Neural cell (in vitro differentiated cells): ENCODE data around the gene ITPK1. TPM values are rescaled to one million over a fixed set of nuclear protein-coding genes. Genes with fewer than 3 reads are reported as not detected.

ENCODE experiments used
- H2AFZ ChIP-seq: fragments of 200-600, 300-800 bp; sonication (generic), shearing (Covaris generic); 2 replicates; pipeline ENCODE4 v1.6.0; 2014; ENCODE audit warnings: low read depth, mild to moderate bottlenecking, antibody characterized with exemption, low read length, moderate library complexity
- H3F3A ChIP-seq: fragments of 200-600 bp; shearing (Covaris generic); 2 replicates; pipeline ENCODE4 v1.6.1; 2016; ENCODE audit warnings: mild to moderate bottlenecking, moderate library complexity, mixed read lengths, antibody characterized with exemption, low read length; ENCODE audit not compliant: insufficient read depth, poor library complexity, severe bottlenecking
- H3K27ac ChIP-seq: fragments of 200-600, 300-800 bp; sonication (generic), shearing (Covaris generic); 2 replicates; pipeline ENCODE4 v1.5.1; 2014; ENCODE audit warnings: mild to moderate bottlenecking, low read length, moderate library complexity
- H3K27me3 ChIP-seq: fragments of 300-800, 200-600 bp; sonication (generic), shearing (Covaris generic); 2 replicates; pipeline ENCODE4 v1.6.0; 2014; ENCODE audit warnings: mild to moderate bottlenecking, low read depth, low read length, moderate library complexity; ENCODE audit not compliant: insufficient read depth
- H3K36me3 ChIP-seq: fragments of 300-800, 200-600 bp; sonication (generic), shearing (Covaris generic); 2 replicates; pipeline ENCODE4 v1.5.1; 2014; ENCODE audit warnings: mild to moderate bottlenecking, antibody characterized with exemption, low read length, moderate library complexity; ENCODE audit not compliant: insufficient read depth
- H3K4me2 ChIP-seq: fragments of 300-800, 200-600 bp; sonication (generic), shearing (Covaris generic); 2 replicates; pipeline ENCODE4 v1.6.0; 2014; ENCODE audit warnings: mild to moderate bottlenecking, low read length
- H3K4me3 ChIP-seq: fragments of 300-800, 200-600 bp; sonication (generic), shearing (Covaris generic); 2 replicates; pipeline ENCODE4 v1.5.1; 2014; ENCODE audit warnings: mild to moderate bottlenecking, low read length, moderate library complexity
- H3K79me2 ChIP-seq: fragments of 200-600 bp; shearing (Covaris generic); replicated peaks from 2 replicates; pipeline ENCODE4 v1.6.0; 2014; ENCODE audit warnings: mild to moderate bottlenecking, low read length, moderate library complexity; ENCODE audit not compliant: insufficient read depth
- H3K9ac ChIP-seq: fragments of 300-800, 200-600 bp; sonication (generic), shearing (Covaris generic); 2 replicates; pipeline ENCODE4 v1.6.1; 2016; ENCODE audit warnings: mild to moderate bottlenecking, low read length, mixed read lengths
- H3K9me2 ChIP-seq: fragments of 200-600 bp; shearing (Covaris generic); 2 replicates; pipeline ENCODE4 v1.6.1; 2016; ENCODE audit warnings: mild to moderate bottlenecking, low read length, mixed read lengths; ENCODE audit not compliant: insufficient read depth
- H3K9me3 ChIP-seq: fragments of 200-600, 300-800 bp; sonication (generic), shearing (Covaris generic); 2 replicates; pipeline ENCODE4 v1.6.1; 2016; ENCODE audit warnings: mild to moderate bottlenecking, mixed run types, low read length, moderate library complexity, mixed read lengths
- H4K20me1 ChIP-seq: fragments of 200-600 bp; shearing (Covaris generic); 2 replicates; pipeline ENCODE4 v1.6.1; 2016; ENCODE audit warnings: mild to moderate bottlenecking, mixed run types; ENCODE audit not compliant: insufficient read depth
- EP300 ChIP-seq: fragments of 450-650 bp; conservative IDR thresholded peaks from 2 replicates; pipeline ENCODE4 v1.6.1; 2014; ENCODE audit warnings: antibody characterized with exemption, mild to moderate bottlenecking, moderate library complexity; ENCODE audit not compliant: poor library complexity, severe bottlenecking
- EZH2 ChIP-seq: fragments of 200-600, 300-800 bp; shearing (Covaris generic), sonication (generic); IDR thresholded peaks from 2 replicates; pipeline ENCODE4 v1.6.1; 2014; ENCODE audit warnings: antibody characterized with exemption, low read length, borderline replicate concordance, mild to moderate bottlenecking; ENCODE audit not compliant: insufficient read depth, poor library complexity, severe bottlenecking
- MXI1 ChIP-seq: fragments of 450-650 bp; conservative IDR thresholded peaks from 2 replicates; pipeline ENCODE4 v1.6.1; 2014; ENCODE audit warnings: antibody characterized with exemption, mild to moderate bottlenecking; ENCODE audit not compliant: poor library complexity, severe bottlenecking
- POLR2AphosphoS5 ChIP-seq: IDR thresholded peaks from 2 replicates; pipeline ENCODE4 v1.6.1; 2012
- RAD21 ChIP-seq: fragments of 450-650 bp; conservative IDR thresholded peaks from 2 replicates; pipeline ENCODE4 v1.6.1; 2014; ENCODE audit warnings: antibody characterized with exemption, mild to moderate bottlenecking, moderate library complexity
- REST ChIP-seq: IDR thresholded peaks from 2 replicates; pipeline ENCODE4 v1.6.1; 2012; ENCODE audit warnings: borderline replicate concordance
- SMC3 ChIP-seq: fragments of 450-650 bp; conservative IDR thresholded peaks from 2 replicates; pipeline ENCODE4 v1.6.1; 2014; ENCODE audit warnings: antibody characterized with exemption, mild to moderate bottlenecking, moderate library complexity; ENCODE audit not compliant: poor library complexity
- TAF1 ChIP-seq: IDR thresholded peaks from 2 replicates; pipeline ENCODE4 v1.6.1; 2012; ENCODE audit warnings: low read depth
- polyA plus RNA-seq: library from polyadenylated mRNA; depleted of rRNA; stranded (reverse); fragments of >200 nt; gene quantifications from 2 replicates; pipeline ENCODE4 v1.2.3, GENCODE V29; 2014
- TF ChIP-seq, protein P1 (sequence below): fragments of 450-650 bp; IDR thresholded peaks from 2 replicates; pipeline ENCODE4 v1.5.1; 2014; ENCODE audit warnings: antibody characterized with exemption, mild to moderate bottlenecking, moderate library complexity; ENCODE audit not compliant: poor library complexity, severe bottlenecking

ITPK1 gene
- polyA plus RNA-seq, 1 donor from 2014 or later: 65.0 TPM

GRCh38 chr14:92930737-92931602 lies 184.8 kb downstream of the ITPK1 start:
- no peaks in the 10 kb centered on the region for H3K27me3 ChIP-seq
- no peaks in the 10 kb centered on the region for H3K79me2 ChIP-seq
- H3K9ac ChIP-seq: no peak overlapping the region
- H4K20me1 ChIP-seq: no peaks in the 10 kb centered on the region
- H3K27ac ChIP-seq: no peak overlapping the region
- no peaks in the 10 kb centered on the region for H3K9me3 ChIP-seq
- H3K4me3 ChIP-seq: no peak overlapping the region
- no peak for TF ChIP-seq EP300
- no peak for TF ChIP-seq MXI1
- no peak for TF ChIP-seq TAF1
- no peak for TF ChIP-seq RAD21
- no peak for TF ChIP-seq POLR2AphosphoS5
- TF ChIP-seq, protein P1, sequence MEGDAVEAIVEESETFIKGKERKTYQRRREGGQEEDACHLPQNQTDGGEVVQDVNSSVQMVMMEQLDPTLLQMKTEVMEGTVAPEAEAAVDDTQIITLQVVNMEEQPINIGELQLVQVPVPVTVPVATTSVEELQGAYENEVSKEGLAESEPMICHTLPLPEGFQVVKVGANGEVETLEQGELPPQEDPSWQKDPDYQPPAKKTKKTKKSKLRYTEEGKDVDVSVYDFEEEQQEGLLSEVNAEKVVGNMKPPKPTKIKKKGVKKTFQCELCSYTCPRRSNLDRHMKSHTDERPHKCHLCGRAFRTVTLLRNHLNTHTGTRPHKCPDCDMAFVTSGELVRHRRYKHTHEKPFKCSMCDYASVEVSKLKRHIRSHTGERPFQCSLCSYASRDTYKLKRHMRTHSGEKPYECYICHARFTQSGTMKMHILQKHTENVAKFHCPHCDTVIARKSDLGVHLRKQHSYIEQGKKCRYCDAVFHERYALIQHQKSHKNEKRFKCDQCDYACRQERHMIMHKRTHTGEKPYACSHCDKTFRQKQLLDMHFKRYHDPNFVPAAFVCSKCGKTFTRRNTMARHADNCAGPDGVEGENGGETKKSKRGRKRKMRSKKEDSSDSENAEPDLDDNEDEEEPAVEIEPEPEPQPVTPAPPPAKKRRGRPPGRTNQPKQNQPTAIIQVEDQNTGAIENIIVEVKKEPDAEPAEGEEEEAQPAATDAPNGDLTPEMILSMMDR: no peak
- TF ChIP-seq EZH2: no peak
- TF ChIP-seq REST: no peak
- TF ChIP-seq SMC3: no peak
- H3K4me2 ChIP-seq: no peak overlapping the region
- H3K9me2 ChIP-seq: no peaks in the 10 kb centered on the region
- no peaks in the 10 kb centered on the region for H3K36me3 ChIP-seq
- no peaks in the 10 kb centered on the region for H3F3A ChIP-seq
- no peak overlapping the region for H2AFZ ChIP-seq

- TF ChIP-seq MXI1 (no peak), REST (no peak), RAD21 (no peak), POLR2AphosphoS5 (no peak), EZH2 (no peak), TAF1 (no peak)
- H3K27me3 ChIP-seq: no peaks in the 10 kb centered on the region
- H3K27ac ChIP-seq: no peak overlapping the region
- no peaks in the 10 kb centered on the region for H3F3A ChIP-seq
- no peak overlapping the region for H3K4me3 ChIP-seq
- no peaks in the 10 kb centered on the region for H4K20me1 ChIP-seq
- no peaks in the 10 kb centered on the region for H3K9me3 ChIP-seq
- no peaks in the 10 kb centered on the region for H3K36me3 ChIP-seq
- no peaks in the 10 kb centered on the region for H3K9me2 ChIP-seq
- H2AFZ ChIP-seq: no peak overlapping the region
- H3K79me2 ChIP-seq: no peaks in the 10 kb centered on the region
- H3K4me2 ChIP-seq: no peak overlapping the region
- H3K9ac ChIP-seq: no peak overlapping the region
These were observed 185.8 kb downstream of the ITPK1 start for GRCh38 chr14:92929689-92930608.
